Activated CD4-positive, alpha-beta T cell treated with anti-CD3 and anti-CD28 coated beads for 36 hours (primary cell): ENCODE measurements around the gene LRRK1. TPM values are rescaled to one million over a fixed set of nuclear protein-coding genes. Genes with fewer than 3 reads are reported as not detected.
A peak's percentile ranks its signal among the peaks of the same experiment; 100 is the strongest.

Experiments
- ATAC-seq: fragments of 200-7000 bp; cut with Tn5 transposase; one replicate; pipeline ENCODE4 v1.10.0; 2021; ENCODE audit warnings: mild to moderate bottlenecking, moderate library complexity
- CTCF ChIA-PET: fragments of 350-600 bp; sonication (Branson Sonifier 250); formaldehyde crosslinking; loops from one replicate; lab custom pipeline; 2021; ENCODE audit warnings: antibody characterized with exemption; lab: Charles Lee
- POLR2A ChIA-PET: fragments of 350-600 bp; sonication (Branson Sonifier 250); formaldehyde crosslinking; loops from one replicate; lab custom pipeline; 2021; ENCODE audit warnings: antibody characterized with exemption, inconsistent platforms; lab: Charles Lee
- DNase-seq: peaks from one replicate; pipeline ENCODE4 v3.0.0-alpha.2; 2020
- H3K27ac Mint-ChIP-seq: one replicate; pipeline ENCODE4 v1.8.0; 2021; ENCODE audit warnings: mixed read lengths
- H3K27me3 Mint-ChIP-seq: one replicate; pipeline ENCODE4 v1.8.0; 2021; ENCODE audit warnings: mixed read lengths
- H3K36me3 Mint-ChIP-seq: one replicate; pipeline ENCODE4 v1.8.0; 2021; ENCODE audit warnings: low read depth, mixed read lengths
- H3K4me1 Mint-ChIP-seq: one replicate; pipeline ENCODE4 v1.8.0; 2021; ENCODE audit warnings: mixed read lengths
- H3K4me3 Mint-ChIP-seq: one replicate; pipeline ENCODE4 v1.8.0; 2021; ENCODE audit warnings: mild to moderate bottlenecking, moderate library complexity, mixed read lengths
- H3K9me3 Mint-ChIP-seq: one replicate; pipeline ENCODE4 v1.8.0; 2021; ENCODE audit warnings: low read depth, mixed read lengths
- intact Hi-C, 2 experiments: fragments of 100-400 bp; cut with DNase I in 1 of 2; cut with micrococcal nuclease in 1 of 2; formaldehyde crosslinking; loops; one replicate each; pipeline versions ENCODE4 v1.14.2 to v1.15.1; 2022 to 2024; cut with DNase I, micrococcal nuclease
- total RNA-seq, 2 experiments: library from RNA; stranded (reverse); gene quantifications; one replicate each; pipeline ENCODE4 v1.2.3, GENCODE V29; 2021

The LRRK1 gene
- total RNA-seq, 2 experiments from 2014 or later = 0.35 to 0.73 TPM

GRCh38 chr15:100959066-100960050 is 40.2 kb downstream of the LRRK1 start:
- Mint-ChIP-seq H3K9me3 (no peaks in the 10 kb centered on the region), H3K36me3 (no peaks in the 10 kb centered on the region), H3K27ac (no peak overlapping the region), H3K4me1 (no peaks in the 10 kb centered on the region), H3K27me3 (peaks cover 13% of the 10 kb centered on the region), H3K4me3 (no peak overlapping the region)
- ChIA-PET CTCF (no interaction called here), POLR2A (no interaction called here)
- intact Hi-C loops = no loop called here
- DNase-seq (no peak), ATAC-seq (no peak)

GRCh38 chr15:100966997-100967396 is 47.8 kb downstream of the LRRK1 start:
- no peaks in the 10 kb centered on the region for H3K36me3 Mint-ChIP-seq
- H3K27ac Mint-ChIP-seq = no peak overlapping the region
- H3K4me1 Mint-ChIP-seq = no peaks in the 10 kb centered on the region
- H3K9me3 Mint-ChIP-seq = no peaks in the 10 kb centered on the region
- ChIA-PET POLR2A (no interaction called here), CTCF (no interaction called here)
- ATAC-seq (no peak), DNase-seq (no peak)
- H3K27me3 Mint-ChIP-seq = peaks cover 14% of the 10 kb centered on the region
- no peak overlapping the region for H3K4me3 Mint-ChIP-seq
- intact Hi-C loops = no loop called here

GRCh38 chr15:100968050-100968966 is 49.2 kb downstream of the LRRK1 start:
- Mint-ChIP-seq H3K4me3 (no peak overlapping the region), H3K4me1 (peaks cover 3% of the 10 kb centered on the region), H3K27me3 (peaks cover 21% of the 10 kb centered on the region), H3K36me3 (no peaks in the 10 kb centered on the region), H3K9me3 (no peaks in the 10 kb centered on the region), H3K27ac (no peak overlapping the region)
- POLR2A ChIA-PET = no interaction called here
- ATAC-seq (no peak), DNase-seq (no peak)
- intact Hi-C loops = no loop called here
- CTCF ChIA-PET = interaction anchor here (0.6 kb wide), 1 partner anchor 50 kb away, joined by 4 read pairs; no protein-coding TSS in a partner anchor

GRCh38 chr15:100972975-100973350 is 53.8 kb downstream of the LRRK1 start:
- peaks cover 3% of the 10 kb centered on the region for H3K4me1 Mint-ChIP-seq
- DNase-seq = no peak
- POLR2A ChIA-PET = no interaction called here
- intact Hi-C loops = no loop called here
- peaks cover 45% of the 10 kb centered on the region for H3K27me3 Mint-ChIP-seq
- ATAC-seq = no peak
- H3K4me3 Mint-ChIP-seq = no peak overlapping the region
- no peaks in the 10 kb centered on the region for H3K9me3 Mint-ChIP-seq
- no peaks in the 10 kb centered on the region for H3K36me3 Mint-ChIP-seq
- CTCF ChIA-PET = no interaction called here
- no peak overlapping the region for H3K27ac Mint-ChIP-seq

GRCh38 chr15:100973351-100974111 is 54.4 kb downstream of the LRRK1 start:
- POLR2A ChIA-PET = no interaction called here
- intact Hi-C loops = no loop called here
- peak; percentile 9 for DNase-seq
- no peak for ATAC-seq
- H3K36me3 Mint-ChIP-seq = no peaks in the 10 kb centered on the region
- peaks cover 49% of the 10 kb centered on the region for H3K27me3 Mint-ChIP-seq
- H3K4me1 Mint-ChIP-seq = peaks cover 3% of the 10 kb centered on the region
- no peak overlapping the region for H3K27ac Mint-ChIP-seq
- CTCF ChIA-PET = no interaction called here
- no peaks in the 10 kb centered on the region for H3K9me3 Mint-ChIP-seq
- H3K4me3 Mint-ChIP-seq = no peak overlapping the region

GRCh38 chr15:100975043-100975442 is 55.9 kb downstream of the LRRK1 start:
- CTCF ChIA-PET = interaction anchor here (2.7 kb wide), 1 partner anchor 33 kb away, joined by 9 read pairs; no protein-coding TSS in a partner anchor

GRCh38 chr15:100980410-100981046 is 61.4 kb downstream of the LRRK1 start:
- ATAC-seq (no peak), DNase-seq (no peak)
- CTCF ChIA-PET = no interaction called here
- POLR2A ChIA-PET = no interaction called here
- peaks cover 7% of the 10 kb centered on the region for H3K9me3 Mint-ChIP-seq
- intact Hi-C loops = no loop called here
- peaks cover 29% of the 10 kb centered on the region for H3K27me3 Mint-ChIP-seq
- no peak overlapping the region for H3K4me3 Mint-ChIP-seq
- no peak overlapping the region for H3K27ac Mint-ChIP-seq
- no peaks in the 10 kb centered on the region for H3K36me3 Mint-ChIP-seq
- H3K4me1 Mint-ChIP-seq = no peaks in the 10 kb centered on the region

More at GRCh38 chr15:100975043-100975442, 55.9 kb downstream of the LRRK1 start:
- Mint-ChIP-seq H3K9me3 (peaks cover 3% of the 10 kb centered on the region), H3K4me3 (no peak overlapping the region), H3K36me3 (no peaks in the 10 kb centered on the region), H3K4me1 (peaks cover 3% of the 10 kb centered on the region), H3K27me3 (peaks cover 47% of the 10 kb centered on the region), H3K27ac (no peak overlapping the region)
- DNase-seq (no peak), ATAC-seq (no peak)
- intact Hi-C loops = no loop called here
- POLR2A ChIA-PET = interaction anchor here (0.6 kb wide), 1 partner anchor 32 kb away, joined by 10 read pairs; no protein-coding TSS in a partner anchor

GRCh38 chr15:100981086-100981485 is 61.9 kb downstream of the LRRK1 start:
- peaks cover 7% of the 10 kb centered on the region for H3K9me3 Mint-ChIP-seq
- no peak overlapping the region for H3K27ac Mint-ChIP-seq
- intact Hi-C loops = no loop called here
- H3K4me3 Mint-ChIP-seq = no peak overlapping the region
- ChIA-PET CTCF (no interaction called here), POLR2A (no interaction called here)
- H3K27me3 Mint-ChIP-seq = peaks cover 29% of the 10 kb centered on the region
- no peak for ATAC-seq
- DNase-seq = no peak
- no peaks in the 10 kb centered on the region for H3K4me1 Mint-ChIP-seq
- no peaks in the 10 kb centered on the region for H3K36me3 Mint-ChIP-seq

- DNase-seq (no peak), ATAC-seq (no peak)
- no peaks in the 10 kb centered on the region for H3K4me1 Mint-ChIP-seq
- H3K27me3 Mint-ChIP-seq = peaks cover 20% of the 10 kb centered on the region
- H3K9me3 Mint-ChIP-seq = peaks cover 7% of the 10 kb centered on the region
- intact Hi-C loops = no loop called here
- H3K4me3 Mint-ChIP-seq = no peak overlapping the region
- H3K27ac Mint-ChIP-seq = no peak overlapping the region
- no peaks in the 10 kb centered on the region for H3K36me3 Mint-ChIP-seq
- CTCF ChIA-PET = interaction anchor here (0.7 to 1.5 kb wide), 5 partner anchors 24 to 463 kb away, joined by 3 to 6 read pairs (median 3); no protein-coding TSS in a partner anchor
- POLR2A ChIA-PET = no interaction called here
These were observed 64.1 kb downstream of the LRRK1 start for GRCh38 chr15:100983221-100983620.

GRCh38 chr15:100985401-100985800 is 66.2 kb downstream of the LRRK1 start:
- peaks cover 19% of the 10 kb centered on the region for H3K27me3 Mint-ChIP-seq
- no peak overlapping the region for H3K27ac Mint-ChIP-seq
- CTCF ChIA-PET = interaction anchor here (0.9 to 1.1 kb wide), 2 partner anchors 12 to 21 kb away, joined by 3 to 4 read pairs; no protein-coding TSS in a partner anchor
- H3K4me3 Mint-ChIP-seq = no peak overlapping the region
- DNase-seq (no peak), ATAC-seq (no peak)
- no peaks in the 10 kb centered on the region for H3K36me3 Mint-ChIP-seq
- H3K4me1 Mint-ChIP-seq = no peaks in the 10 kb centered on the region
- intact Hi-C loops = no loop called here
- POLR2A ChIA-PET = no interaction called here
- H3K9me3 Mint-ChIP-seq = peaks cover under 1% of the 10 kb centered on the region
